ENCODE data around the gene NPSR1.

NPSR1 gene

DNA sequence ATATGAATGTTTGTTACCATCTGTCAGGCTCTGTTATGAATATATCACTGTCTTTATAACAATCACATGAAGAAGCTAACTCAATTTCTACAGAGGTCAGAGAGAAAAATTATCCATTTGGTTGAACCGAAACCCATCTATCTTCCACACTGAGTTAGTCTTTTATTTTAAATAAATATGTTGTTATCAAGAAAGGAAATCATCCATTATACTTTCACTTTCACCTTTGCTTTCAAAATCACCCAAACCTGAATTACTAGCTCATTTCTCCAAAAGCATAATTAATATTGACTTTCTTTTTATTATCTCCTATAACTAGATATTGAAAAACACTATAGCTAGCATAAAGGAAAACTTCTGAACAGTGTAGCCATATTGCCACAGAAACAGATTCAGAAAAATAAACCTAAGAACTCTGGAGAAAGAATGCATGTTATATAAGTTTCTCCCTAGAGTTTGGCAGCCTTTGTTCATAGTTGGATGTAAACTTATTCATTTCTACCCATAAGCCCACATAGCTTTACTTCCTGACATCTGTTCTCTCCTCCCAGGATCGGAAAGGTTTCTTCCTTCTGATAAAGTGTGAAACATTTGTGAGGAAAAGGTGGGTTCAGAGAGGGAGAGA is 66.0 kb downstream of the NPSR1 start:
- DNase-seq: no peak

DNA sequence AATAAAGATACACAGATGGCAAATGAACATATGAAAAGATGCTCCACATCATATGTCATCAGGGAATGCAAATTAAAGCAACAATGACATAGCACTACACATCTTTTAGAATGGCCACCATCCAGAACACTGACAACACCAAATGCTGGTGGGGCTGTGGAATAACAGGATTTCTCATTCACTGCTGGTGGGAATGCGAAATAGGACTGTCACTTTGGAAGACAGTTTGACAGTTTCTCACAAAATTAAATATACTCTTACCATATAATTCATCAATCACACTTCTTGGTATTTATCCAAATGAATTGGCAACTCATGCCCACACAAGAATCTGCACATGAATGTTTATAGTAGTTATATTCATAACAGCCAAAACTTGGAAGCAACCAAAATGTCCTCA is 68.2 kb downstream of the NPSR1 start:
- no peak for DNase-seq

DNA sequence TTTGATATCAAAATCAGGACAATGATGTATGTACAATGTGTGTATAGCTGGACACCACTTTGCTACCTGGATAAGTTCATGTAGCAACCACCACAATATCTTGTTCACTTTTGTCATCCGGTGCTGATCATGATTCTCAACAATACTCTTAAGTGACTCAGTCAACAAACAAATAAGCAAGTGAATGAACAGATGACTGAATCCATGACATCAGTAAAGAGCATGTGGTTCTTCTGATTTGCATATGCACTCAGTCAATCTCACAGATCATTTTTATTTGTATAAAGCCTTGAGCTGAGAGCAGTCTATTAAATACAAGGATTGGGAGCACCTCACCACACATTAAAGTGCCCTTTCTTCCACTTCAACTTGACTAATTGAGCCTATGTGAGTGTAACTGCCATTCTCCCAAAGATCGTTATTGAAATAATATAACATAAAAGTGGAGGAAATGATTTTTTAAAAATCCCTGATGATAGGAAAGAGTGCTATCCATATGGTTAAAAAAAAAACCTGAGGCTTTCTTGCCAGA is 69.5 kb downstream of the NPSR1 start:
- no peak for DNase-seq

DNA sequence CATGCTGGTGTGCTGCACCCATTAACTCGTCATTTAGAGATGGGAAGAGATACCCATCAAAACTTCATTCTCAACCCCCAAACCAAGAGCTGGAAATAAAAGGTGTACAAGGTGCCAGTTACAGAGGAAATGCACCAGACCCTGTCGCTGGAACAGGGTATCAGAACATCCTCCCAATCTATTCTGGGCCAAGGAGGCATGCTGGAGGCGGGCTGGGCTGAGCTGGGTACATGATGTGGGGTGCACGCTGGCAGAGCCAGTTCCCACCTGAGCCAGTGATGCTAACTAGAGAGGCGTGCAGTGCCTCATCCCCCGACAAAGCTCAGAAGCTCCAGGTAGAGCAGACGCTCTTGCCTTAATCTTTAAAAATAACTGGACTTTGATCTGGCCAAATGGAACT is 70.1 kb downstream of the NPSR1 start:
- DNase-seq: no peak

DNA sequence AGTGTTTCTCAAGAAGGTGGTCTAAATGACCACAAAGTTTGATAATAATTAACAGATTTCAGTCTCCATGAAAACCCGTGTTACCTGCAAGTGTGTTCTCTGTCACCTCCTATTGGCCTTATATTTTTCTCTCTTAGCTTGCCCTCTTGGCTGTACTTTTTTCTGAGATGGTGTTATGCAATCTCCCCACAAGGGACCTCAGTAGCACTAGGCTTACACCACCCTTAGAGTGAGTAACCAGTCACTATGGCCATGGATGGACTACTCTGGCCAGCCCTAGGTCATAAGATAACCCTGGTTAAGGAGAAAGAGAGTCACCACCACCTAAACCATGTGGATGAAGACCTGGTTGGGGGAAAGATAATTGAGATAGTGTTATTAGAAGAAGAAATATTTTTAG is 76.8 kb downstream of the NPSR1 start:
- DNase-seq: no peak

DNA sequence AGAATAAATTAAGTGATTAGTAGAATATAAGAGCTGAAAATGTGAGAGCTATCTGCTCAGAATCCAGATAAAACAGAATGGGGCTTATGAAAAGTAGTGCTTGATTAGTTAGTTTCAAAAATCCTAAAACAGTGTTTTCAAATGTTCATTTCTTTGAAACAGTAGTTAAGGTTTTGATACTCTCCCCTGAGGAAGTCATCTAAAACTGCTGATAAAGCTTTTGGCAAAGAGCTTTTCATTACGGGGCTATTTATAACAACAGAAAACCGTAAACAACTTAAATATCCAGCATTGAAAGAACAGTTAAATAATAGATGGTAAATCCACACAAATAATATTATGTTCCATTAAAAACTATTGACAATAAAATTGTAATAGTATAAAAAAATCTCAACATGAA is 77.5 kb downstream of the NPSR1 start:
- DNase-seq: no peak

DNA sequence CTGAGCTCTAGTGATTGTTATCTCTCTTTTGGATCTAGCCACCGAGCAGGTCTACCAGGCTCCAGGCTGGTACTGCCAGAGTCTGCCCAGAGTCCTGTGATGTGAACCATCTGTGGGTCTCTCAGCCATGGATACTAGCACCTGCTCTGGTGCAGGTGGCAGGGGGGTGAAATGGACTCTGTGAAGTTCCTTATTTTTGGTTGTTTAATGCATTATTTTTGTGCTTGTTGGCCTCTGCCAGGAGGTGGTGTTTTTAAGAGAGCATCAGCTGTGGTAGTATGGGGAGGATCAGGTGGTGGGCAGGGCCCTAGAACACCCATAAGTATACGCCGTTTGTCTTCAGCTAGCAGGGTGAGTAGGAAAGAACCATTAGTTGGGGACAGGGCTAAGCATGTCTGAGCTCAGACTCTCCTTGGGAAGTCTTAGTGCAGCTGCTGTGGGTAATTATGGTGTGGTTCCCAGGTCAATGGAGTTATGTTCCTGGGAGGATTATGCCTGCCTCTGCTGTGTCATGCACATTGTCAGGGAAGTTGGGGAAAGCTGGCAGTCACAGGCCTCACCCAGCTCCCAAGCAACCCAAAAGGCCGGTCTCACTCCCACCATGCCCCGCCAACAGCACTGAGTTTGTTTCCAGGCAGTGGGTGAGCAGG is 81.8 kb downstream of the NPSR1 start:
- no peak for DNase-seq

DNA sequence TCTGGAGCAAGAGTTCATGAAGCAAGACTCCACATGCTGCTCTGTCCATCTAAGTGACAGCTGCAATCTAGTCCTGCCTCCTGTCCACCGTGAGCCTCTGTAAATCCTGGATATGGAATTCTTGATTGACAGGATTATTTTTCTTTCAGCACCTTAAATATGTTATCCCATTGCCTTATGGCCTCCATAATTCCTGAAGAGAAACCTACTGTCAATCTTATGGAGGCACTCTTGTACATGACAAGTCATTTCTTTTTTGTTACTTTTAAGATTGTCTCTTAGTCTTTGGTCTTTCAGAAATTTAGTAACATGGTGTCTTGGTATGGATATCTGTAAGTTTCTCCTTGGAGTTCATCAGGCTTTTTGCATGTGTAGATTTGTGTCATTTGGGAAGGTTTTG is 82.8 kb downstream of the NPSR1 start:
- DNase-seq: no peak

DNA sequence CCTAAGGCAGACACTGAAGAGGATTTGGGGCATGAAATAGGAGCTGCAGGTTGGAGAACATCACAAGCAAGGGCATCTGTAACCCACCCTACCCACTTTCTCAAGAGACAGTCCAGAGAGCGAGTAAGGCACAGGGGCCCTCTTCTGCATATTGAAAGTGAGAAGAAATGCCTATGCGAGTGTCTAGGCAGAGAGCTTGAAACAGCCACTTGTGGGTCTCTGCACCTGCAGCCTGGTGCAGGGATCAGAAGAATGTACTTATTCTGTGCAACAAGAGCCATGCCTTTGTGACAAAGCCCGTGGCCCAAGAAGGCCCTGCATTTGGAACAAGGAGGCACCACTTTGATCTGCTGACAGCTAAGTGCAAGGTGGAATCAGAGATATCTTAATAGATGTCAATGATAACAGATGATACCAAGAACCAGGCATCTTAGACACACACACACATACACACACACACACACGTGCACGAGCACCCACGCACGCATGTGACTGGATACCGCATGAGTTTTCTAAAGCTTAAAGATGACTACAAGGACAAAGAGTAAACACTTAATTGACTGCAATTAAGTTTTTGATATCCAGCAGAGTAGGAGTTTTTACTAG is 89.3 kb downstream of the NPSR1 start:
- DNase-seq: no peak

DNA sequence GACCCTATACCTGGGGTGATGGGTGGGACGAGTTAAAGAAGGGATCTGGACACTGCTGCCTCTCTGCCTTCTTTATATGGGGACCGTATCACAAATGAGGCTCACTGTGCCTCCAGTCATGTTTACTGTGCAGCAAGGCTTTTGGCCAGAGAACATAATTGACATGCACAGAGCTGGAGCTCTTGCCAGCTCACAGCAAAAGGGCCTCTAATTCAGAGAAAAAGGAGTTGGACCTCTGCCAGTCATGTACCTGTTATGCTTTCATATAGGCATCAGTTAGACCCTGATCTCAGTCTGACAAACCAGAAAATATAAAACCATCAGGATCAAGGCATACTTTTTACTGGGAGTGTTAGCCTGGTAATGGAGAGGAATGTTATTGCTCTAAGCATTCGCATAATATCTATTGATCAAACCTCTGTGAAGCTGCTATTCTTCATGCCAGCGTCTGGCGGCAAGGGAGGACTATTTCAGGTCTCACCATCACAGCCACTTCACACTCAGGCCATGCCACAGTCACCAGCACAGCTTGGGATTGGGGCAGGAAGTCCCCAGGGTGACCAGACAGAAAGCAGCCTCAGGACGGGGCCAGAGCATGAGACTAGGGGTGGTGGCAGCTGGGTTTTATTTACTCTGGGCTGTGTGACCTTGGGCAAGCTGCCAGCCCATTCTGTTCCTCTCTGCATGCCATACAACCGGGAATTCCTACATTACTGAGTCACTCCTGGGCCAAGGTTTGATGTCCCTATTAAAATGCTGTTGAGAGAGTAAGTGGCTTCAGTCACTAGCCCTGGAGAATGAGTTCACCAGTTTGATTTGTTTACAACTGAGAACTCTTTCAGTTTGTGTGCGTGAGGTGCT is 90.1 kb downstream of the NPSR1 start:
- DNase-seq: no peak

DNA sequence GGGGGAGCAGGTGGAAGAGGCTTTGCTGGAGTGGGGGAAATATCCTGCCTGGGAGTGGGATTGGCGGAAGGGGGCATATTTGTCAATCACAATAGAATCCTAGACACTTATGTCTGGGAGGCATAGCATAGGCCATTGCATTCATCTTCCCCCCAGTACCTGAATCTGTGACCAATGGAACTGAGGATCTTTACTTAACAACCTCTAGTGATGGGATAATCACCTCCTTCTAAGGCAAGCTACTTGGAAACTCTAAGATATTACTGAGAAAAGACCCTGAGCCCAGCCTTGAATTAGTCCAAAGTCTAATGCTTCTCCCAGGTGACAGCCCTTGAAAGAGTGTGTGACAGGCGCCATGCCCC is 90.7 kb downstream of the NPSR1 start:
- no peak for DNase-seq

DNA sequence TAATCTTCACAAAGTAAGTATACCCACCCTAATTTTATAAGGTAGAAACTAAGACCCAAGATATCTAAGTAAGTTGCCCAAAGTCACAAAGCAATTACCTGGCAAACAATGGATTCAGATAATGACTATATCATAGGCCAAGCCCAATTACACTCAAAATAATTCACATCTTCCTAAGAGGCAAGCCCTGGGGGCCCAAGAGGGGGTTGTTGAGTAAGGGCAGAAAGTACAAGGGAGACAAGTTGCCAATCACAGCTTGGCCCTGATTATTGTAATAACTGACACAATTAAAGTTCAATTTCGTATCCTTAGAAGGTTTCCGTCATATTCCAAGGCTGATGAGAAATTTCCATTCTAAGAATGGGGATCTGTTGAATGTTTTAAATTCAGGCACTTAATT is 91.4 kb downstream of the NPSR1 start:
- no peak for DNase-seq

DNA sequence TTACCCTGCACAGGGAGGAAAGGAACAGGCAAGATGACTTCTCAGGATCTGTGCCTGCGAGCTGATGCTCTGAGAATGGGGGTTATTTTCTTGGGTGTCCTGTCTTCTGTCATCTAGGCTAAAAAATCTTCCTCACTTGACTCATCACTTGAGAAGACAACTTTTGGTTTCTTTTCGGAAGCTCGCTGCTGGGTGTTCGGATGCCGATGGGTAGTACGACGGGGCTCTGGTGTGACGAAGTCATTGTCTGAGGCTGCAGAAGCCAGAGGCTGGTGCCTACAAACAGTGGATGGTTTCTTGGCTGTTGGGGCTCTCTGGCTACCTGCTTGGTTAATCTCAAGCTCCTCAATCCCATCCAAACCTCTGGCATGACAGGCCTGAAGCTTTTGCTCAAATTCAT is 92.2 kb downstream of the NPSR1 start:
- DNase-seq: no peak

DNA sequence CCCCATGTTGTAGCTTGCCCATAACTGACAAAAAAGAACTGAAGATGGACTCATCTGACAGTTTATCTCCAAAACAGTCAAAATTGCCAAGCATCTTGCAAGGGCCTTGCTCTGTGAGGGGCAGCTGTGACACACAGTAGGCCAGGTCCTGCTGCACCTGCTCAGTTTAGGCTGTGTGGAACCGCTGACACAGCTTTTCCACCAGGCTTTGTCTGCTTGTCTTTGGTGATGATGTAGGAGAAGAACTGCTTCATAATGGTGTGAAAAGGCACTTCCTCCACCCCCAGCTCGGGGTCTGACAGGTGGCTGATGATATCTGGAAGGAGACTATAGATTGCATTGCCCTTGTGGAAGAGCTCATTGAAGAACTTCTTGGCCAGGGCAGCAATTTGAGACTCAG is 92.6 kb downstream of the NPSR1 start:
- no peak for DNase-seq

DNA sequence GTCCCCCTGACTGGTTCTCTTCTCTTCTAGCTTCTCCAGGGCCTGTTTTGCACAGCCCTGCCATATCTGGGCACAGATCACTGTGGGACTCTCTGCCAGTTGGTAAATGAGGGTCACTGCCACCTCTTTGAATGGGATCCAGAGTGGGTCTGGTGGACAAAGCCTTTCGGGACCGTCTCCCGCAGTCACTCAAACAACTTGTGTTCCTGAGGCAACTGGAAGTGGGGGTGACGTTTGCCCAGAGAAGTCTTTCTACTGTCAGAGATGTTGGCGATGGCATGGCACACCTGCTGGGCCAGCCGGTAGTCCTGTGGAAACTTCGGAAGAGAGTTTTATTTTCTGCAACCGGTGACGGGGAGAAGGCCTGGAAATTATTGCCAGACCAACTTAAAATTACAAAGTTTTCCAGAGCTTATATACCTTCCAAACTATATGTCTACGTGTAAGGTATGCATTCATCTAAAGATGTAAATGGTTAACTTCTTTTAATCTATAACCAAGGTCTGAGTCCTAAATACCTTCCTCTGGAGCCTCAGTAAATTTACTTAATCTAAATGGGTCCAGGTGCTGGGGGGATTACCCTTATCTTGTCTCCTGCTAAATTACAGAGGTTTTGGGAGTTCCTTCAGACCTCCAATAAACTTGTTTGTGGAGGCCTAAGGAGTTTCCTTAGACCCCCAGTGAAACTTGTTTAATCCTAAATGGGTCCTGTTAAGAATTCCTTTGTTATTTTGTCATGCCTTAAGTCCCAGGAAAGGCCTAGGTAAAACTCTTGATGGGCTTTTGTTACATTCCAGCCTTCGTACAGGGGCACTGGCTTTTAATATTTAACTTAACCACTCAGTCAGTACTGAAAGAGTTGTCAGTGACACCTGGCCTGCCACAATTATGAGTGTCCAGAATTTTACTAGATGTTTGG is 94.0 kb downstream of the NPSR1 start:
- DNase-seq: no peak

DNA sequence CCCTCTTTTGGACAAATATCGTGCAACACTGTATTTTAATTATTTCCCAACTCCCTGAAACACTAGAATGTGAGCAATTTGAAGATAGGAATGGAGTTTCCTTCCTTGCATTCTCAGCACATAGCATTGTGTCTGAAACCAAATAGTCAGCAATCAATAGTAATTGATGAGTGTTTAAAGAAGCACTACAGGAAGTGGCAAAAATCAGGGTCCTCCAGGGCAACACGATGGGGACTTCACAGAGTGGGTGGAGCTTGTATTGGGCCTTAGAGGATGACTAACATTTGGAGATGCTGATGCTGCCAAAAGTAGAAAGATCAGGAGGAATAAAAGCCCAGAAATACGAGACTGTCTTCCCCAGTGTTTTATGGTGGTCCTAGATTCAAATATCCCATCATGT is 94.9 kb downstream of the NPSR1 start:
- DNase-seq: no peak

DNA sequence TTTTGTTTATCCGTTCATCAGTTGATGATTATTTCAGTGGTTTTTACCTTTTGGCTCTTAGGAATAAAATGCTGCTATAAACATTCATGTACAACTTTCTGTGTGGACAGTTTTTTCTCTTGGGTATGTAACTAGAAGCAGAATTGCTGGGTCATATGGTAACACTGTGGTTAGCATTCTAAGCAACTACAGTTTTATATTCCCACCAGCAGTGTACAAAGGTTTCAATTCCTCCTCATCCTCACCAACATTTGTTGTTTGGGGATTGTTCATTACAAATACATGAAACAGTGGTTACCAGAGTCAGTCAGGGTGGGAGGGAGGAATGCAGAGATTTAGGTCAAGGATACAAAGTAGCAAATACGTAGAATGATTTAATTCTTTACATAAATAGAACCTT is 97.0 kb downstream of the NPSR1 start:
- DNase-seq: no peak

DNA sequence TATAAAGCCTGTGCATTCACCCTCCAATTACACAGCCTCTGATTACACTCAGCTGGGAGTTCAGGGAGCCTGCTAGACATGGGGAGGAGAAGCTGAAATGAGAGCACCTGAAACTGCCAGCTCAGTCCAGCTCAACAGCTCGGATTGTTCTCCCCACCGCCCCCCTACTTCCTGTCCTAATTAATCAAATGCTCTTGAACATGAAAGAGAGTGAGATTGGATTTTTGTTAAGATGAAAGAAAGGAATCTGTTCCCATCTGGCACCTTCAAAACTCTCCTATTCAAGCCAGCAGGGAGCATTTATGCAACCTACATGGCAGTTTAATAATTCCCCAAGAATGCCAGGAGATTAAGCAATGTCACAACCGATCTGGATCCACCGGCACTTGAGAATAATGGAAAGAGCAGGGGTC is 98.0 kb downstream of the NPSR1 start:
- DNase-seq: no peak

DNA sequence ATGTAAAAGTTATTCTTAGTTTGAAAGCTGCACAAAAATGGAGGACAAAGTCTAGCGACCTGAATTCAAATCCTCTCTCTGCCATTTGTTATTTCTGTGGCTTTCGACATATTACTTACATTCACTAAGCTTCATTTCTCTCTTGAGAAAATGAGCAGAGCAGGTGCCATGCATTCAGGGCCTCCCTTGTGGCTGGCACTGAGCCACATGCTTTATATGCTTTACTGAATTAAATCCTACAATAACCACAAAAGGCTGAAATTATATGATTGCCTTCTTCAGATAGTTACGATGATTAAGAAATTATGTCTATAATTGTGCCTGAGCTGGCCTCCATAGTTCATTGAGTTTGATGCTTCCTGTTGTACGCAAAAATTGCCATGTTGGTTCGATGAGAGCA is 98.7 kb downstream of the NPSR1 start:
- no peak for DNase-seq

DNA sequence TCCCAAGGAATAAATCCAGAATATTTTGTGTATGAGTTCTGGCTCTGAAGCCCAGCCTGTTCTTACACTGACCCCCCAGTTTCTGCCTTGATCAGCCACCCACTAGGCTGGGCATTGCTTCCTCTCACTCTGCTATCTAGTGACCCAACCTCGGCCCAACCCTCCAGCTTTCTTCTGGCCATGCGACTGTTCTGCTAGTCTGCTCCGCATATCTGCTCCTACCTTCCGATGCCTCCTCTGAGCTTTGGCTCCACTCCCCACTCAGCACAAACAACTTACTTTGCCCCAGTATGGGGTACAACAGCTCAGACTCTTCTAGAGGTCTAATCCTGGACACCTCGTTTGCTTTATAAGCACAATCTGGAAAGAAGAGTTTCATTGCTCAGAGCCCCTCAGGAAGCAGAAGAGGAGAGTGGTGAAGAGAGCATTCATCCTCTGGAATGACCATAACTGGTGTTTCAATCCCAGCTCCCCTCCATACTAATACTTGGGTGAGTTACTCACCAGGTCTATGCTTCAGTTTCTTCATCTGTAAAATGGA is 99.6 kb downstream of the NPSR1 start:
- no peak for DNase-seq

DNA sequence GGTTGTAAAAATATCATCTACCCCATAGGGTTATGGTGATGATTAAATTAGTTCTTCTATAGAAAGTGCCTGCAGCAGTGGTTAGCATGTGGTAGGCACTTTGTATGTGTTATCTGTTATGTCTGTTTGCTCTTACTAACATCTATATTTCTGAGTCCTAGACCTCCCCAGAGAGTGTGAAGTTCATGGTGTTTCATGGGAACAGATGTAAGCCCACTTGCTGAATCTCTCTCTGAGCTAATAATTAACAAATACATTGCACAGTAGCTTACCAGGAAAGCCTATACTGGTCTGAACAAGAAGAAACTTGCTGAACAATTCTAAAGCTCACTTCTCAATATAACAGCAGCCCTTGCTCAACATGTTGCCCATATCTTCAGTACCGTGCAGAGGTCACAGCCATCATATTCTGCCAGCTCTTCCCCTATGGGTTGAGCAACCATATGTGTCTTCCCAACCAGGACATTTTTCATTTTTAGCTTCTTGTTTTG is 100.1 kb downstream of the NPSR1 start:
- DNase-seq: no peak
